GM23338 (cell line): ENCODE measurements around the gene ISL2. TPM values are rescaled to one million over a fixed set of nuclear protein-coding genes. Genes with fewer than 3 reads are reported as not detected.
A peak's percentile ranks its signal among the peaks of the same experiment; 100 is the strongest.

Experiments
- ATAC-seq: fragments of 200-7000 bp; cut with Tn5 transposase; 3 replicates; pipeline ENCODE4 v1.9.1; 2020
- DNase-seq: peaks from one replicate; pipeline ENCODE4 v3.0.0-alpha.2; 2015; ENCODE audit warnings: low spot score
- H2AFZ ChIP-seq: fragments of 200-600 bp; sonication (generic); 2 replicates; pipeline ENCODE4 v1.8.0; 2016; ENCODE audit warnings: antibody characterized with exemption, mild to moderate bottlenecking, moderate library complexity
- H3F3A ChIP-seq: fragments of 200-600 bp; sonication (generic); replicated peaks from 2 replicates; pipeline ENCODE4 v1.8.0; 2017; ENCODE audit warnings: antibody characterized with exemption, mixed run types, low read depth
- H3K27ac ChIP-seq: fragments of 200-600 bp; sonication (generic); 2 replicates; pipeline ENCODE4 v1.6.1; 2016; ENCODE audit warnings: low read depth
- H3K27me3 ChIP-seq: fragments of 200-600 bp; sonication (generic); 2 replicates; pipeline ENCODE4 v1.8.0; 2016; ENCODE audit warnings: mild to moderate bottlenecking, mixed run types, moderate library complexity; ENCODE audit not compliant: insufficient read depth
- H3K36me3 ChIP-seq: fragments of 200-600 bp; sonication (generic); 2 replicates; pipeline ENCODE4 v1.8.0; 2016; ENCODE audit warnings: mild to moderate bottlenecking; ENCODE audit not compliant: insufficient read depth
- H3K4me1 ChIP-seq: fragments of 200-600 bp; sonication (generic); 2 replicates; pipeline ENCODE4 v1.8.0; 2016; ENCODE audit warnings: mild to moderate bottlenecking, moderate library complexity; ENCODE audit not compliant: insufficient read depth
- H3K4me2 ChIP-seq: fragments of 200-600 bp; sonication (generic); 2 replicates; pipeline ENCODE4 v1.7.1; 2017; ENCODE audit warnings: mixed run types
- H3K4me3 ChIP-seq: fragments of 200-600 bp; sonication (generic); 2 replicates; pipeline ENCODE4 v1.6.1; 2016; ENCODE audit warnings: mixed run types
- H3K79me2 ChIP-seq: fragments of 200-600 bp; sonication (generic); replicated peaks from 2 replicates; pipeline ENCODE4 v1.8.0; 2017; ENCODE audit warnings: mild to moderate bottlenecking; ENCODE audit not compliant: insufficient read depth
- H3K9me2 ChIP-seq: fragments of 200-600 bp; sonication (generic); 2 replicates; pipeline ENCODE4 v1.8.0; 2017; ENCODE audit not compliant: insufficient read depth
- H4K20me1 ChIP-seq: fragments of 200-600 bp; sonication (generic); replicated peaks from 2 replicates; pipeline ENCODE4 v1.8.0; 2017; ENCODE audit warnings: mild to moderate bottlenecking; ENCODE audit not compliant: insufficient read depth
- H3K27ac Mint-ChIP-seq: 2 replicates; pipeline ENCODE4 v1.8.0; 2020; ENCODE audit warnings: inconsistent platforms, mild to moderate bottlenecking, moderate library complexity, mixed read lengths
- H3K27me3 Mint-ChIP-seq: 3 replicates; pipeline ENCODE4 v1.8.0; 2022; ENCODE audit warnings: low read depth, mild to moderate bottlenecking, moderate library complexity, mixed read lengths, inconsistent platforms; ENCODE audit not compliant: insufficient read depth, poor library complexity
- H3K36me3 Mint-ChIP-seq: 3 replicates; pipeline ENCODE4 v1.8.0; 2021; ENCODE audit warnings: low read depth, mild to moderate bottlenecking, inconsistent platforms, moderate library complexity, mixed read lengths
- H3K4me1 Mint-ChIP-seq: 3 replicates; pipeline ENCODE4 v1.8.0; 2020; ENCODE audit warnings: mild to moderate bottlenecking, inconsistent platforms, mixed read lengths
- H3K4me3 Mint-ChIP-seq: 3 replicates; pipeline ENCODE4 v1.8.0; 2021; ENCODE audit warnings: moderate library complexity, mild to moderate bottlenecking, inconsistent platforms, mixed read lengths
- H3K9me3 Mint-ChIP-seq: 3 replicates; pipeline ENCODE4 v1.8.0; 2020; ENCODE audit warnings: moderate library complexity, mild to moderate bottlenecking, inconsistent platforms, mixed read lengths
- EZH2 ChIP-seq: fragments of 200-600 bp; sonication (generic); IDR thresholded peaks from one replicate; pipeline ENCODE4 v1.8.0; 2017; ENCODE audit warnings: antibody characterized with exemption, mild to moderate bottlenecking, low read depth; ENCODE audit not compliant: unreplicated experiment
- EZH2phosphoT487 ChIP-seq: fragments of 200-600 bp; sonication (generic); IDR thresholded peaks from one replicate; pipeline ENCODE4 v1.8.1; 2018; ENCODE audit warnings: antibody characterized with exemption; ENCODE audit not compliant: unreplicated experiment
- JUNB ChIP-seq: IDR thresholded peaks from one replicate; pipeline ENCODE4 v1.6.1; 2016; ENCODE audit warnings: antibody characterized with exemption; ENCODE audit not compliant: unreplicated experiment
- POLR2AphosphoS5 ChIP-seq: IDR thresholded peaks from 2 replicates; pipeline ENCODE4 v1.6.1; 2016; ENCODE audit warnings: antibody characterized with exemption, low read depth
- STAT1 ChIP-seq: IDR thresholded peaks from one replicate; pipeline ENCODE4 v1.6.1; 2016; ENCODE audit warnings: antibody characterized with exemption; ENCODE audit not compliant: unreplicated experiment
- ZNF462 ChIP-seq: fragments of 250-450 bp; sonication (Bioruptor Pico); IDR thresholded peaks from 2 replicates; pipeline ENCODE4 v1.5.0; 2020; ENCODE audit warnings: mild to moderate bottlenecking, moderate library complexity
- polyA plus RNA-seq: library from polyadenylated mRNA; unstranded; fragments of >200 nt; fragmentation: Nextera tagmentation; extraction: Ambion mirVana; gene quantifications from 2 replicates; pipeline ENCODE4 v1.2.1, GENCODE V29; 2016
- total RNA-seq: library from RNA; depleted of rRNA; stranded (reverse); fragments of >200 nt; shearing (Covaris generic); gene quantifications from 2 replicates; pipeline ENCODE4 v1.2.3, GENCODE V29; 2014

The ISL2 gene
- total and polyA plus RNA-seq, 2 experiments from 2014 or later = 0.65 to 2.7 TPM

- no peak overlapping the region for H3K27ac Mint-ChIP-seq
- TF ChIP-seq POLR2AphosphoS5 = no peak
- peak; percentile 82 for TF ChIP-seq EZH2
- H3K27me3 Mint-ChIP-seq = peaks cover 88% of the 10 kb centered on the region
- peaks cover 85% of the 10 kb centered on the region for H3K27me3 ChIP-seq
- no peaks in the 10 kb centered on the region for H3K9me2 ChIP-seq
- H3K4me1 Mint-ChIP-seq = peaks cover 44% of the 10 kb centered on the region
- peaks cover 8% of the 10 kb centered on the region for H3F3A ChIP-seq
- peak overlapping the region; percentile 91 for H2AFZ ChIP-seq
- peak; percentile 22 for DNase-seq
- no peak for ATAC-seq
- H3K9me3 Mint-ChIP-seq = peaks cover 12% of the 10 kb centered on the region
- peak overlapping the region; percentile 71 for H3K4me2 ChIP-seq
- H3K36me3 Mint-ChIP-seq = peaks cover 2% of the 10 kb centered on the region; the same call in 2 of the 3 replicates
- H3K36me3 ChIP-seq = no peaks in the 10 kb centered on the region
- peak overlapping the region; percentile 50 for H3K4me3 ChIP-seq
- H3K79me2 ChIP-seq = no peaks in the 10 kb centered on the region
- peak overlapping the region; percentile 83 for H3K4me3 Mint-ChIP-seq
- H3K4me1 ChIP-seq = peaks cover 31% of the 10 kb centered on the region
- no peak overlapping the region for H3K27ac ChIP-seq
- H4K20me1 ChIP-seq = peaks cover 10% of the 10 kb centered on the region
Measured at GRCh38 chr15:76337059-76337695, 604 bp downstream of the ISL2 start.

- no peak overlapping the region for H3K27ac ChIP-seq
- peaks cover 10% of the 10 kb centered on the region for H4K20me1 ChIP-seq
- H3K4me2 ChIP-seq = peak overlapping the region; percentile 71
- H3K4me3 Mint-ChIP-seq = peak overlapping the region; percentile 83
- peak; percentile 59 for DNase-seq
- peaks cover 31% of the 10 kb centered on the region for H3K4me1 ChIP-seq
- H3K27me3 ChIP-seq = peaks cover 92% of the 10 kb centered on the region
- peaks cover 44% of the 10 kb centered on the region for H3K4me1 Mint-ChIP-seq
- TF ChIP-seq JUNB = no peak
- TF ChIP-seq STAT1 = no peak
- TF ChIP-seq ZNF462 (CRISPR knock-in tag) = no peak
- peak; percentile 12 for TF ChIP-seq EZH2
- peak; percentile 47 for TF ChIP-seq EZH2phosphoT487
- H3K36me3 Mint-ChIP-seq = peaks cover 2% of the 10 kb centered on the region; the same call in 2 of the 3 replicates
- no peak overlapping the region for H3K27ac Mint-ChIP-seq
- ATAC-seq = peak; percentile 0; the same call in 2 of the 3 replicates
- H3K36me3 ChIP-seq = no peaks in the 10 kb centered on the region
- H3F3A ChIP-seq = peaks cover 8% of the 10 kb centered on the region
- H3K9me2 ChIP-seq = no peaks in the 10 kb centered on the region
- H3K4me3 ChIP-seq = peak overlapping the region; percentile 50
- peaks cover 12% of the 10 kb centered on the region for H3K9me3 Mint-ChIP-seq
- H3K27me3 Mint-ChIP-seq = peaks cover 88% of the 10 kb centered on the region
- H2AFZ ChIP-seq = peak overlapping the region; percentile 91
- H3K79me2 ChIP-seq = no peaks in the 10 kb centered on the region
Measured at GRCh38 chr15:76337696-76338485, 1.3 kb downstream of the ISL2 start.
